Measurements from ENCODE around the gene MRPL51. TPM values are rescaled to one million over a fixed set of nuclear protein-coding genes. Genes with fewer than 3 reads are reported as not detected.

MRPL51 gene
- total and polyA plus RNA-seq, 9 of the 15 experiments (the other 6 are each of a cell fraction or from before 2014, with no cell fraction given): 127 to 727 (median 208) TPM

- Histone ChIP-seq H3K79me2 (ENCODE audit: control insufficient read depth, insufficient read depth, low read length) (peaks cover 35% of the 10 kb centered on the region), H3K4me2 (ENCODE audit: insufficient read depth, low read length) (peak overlapping the region; percentile 80), H3K9me3 (replicated peaks; ENCODE audit: control insufficient read depth, insufficient read depth, low read depth, low read length) (no peaks in the 10 kb centered on the region), H3K27ac (ENCODE audit: extremely low read depth, low read depth, low read length) (0 out of 3 replicates have a peak overlapping the region, but pooled peaks have one; percentile 53), H3K4me3 (peak overlapping the region; percentile 7), H3K36me3 (ENCODE audit: control insufficient read depth, insufficient read depth, low read length) (peaks cover 42% of the 10 kb centered on the region), H4K20me1 (replicated peaks; ENCODE audit: control insufficient read depth, insufficient read depth, low read length) (peaks cover 38% of the 10 kb centered on the region), H3K9me1 (ENCODE audit: control insufficient read depth, insufficient read depth, low read length) (no peaks in the 10 kb centered on the region), H2AFZ (ENCODE audit: low read depth, low read length) (peak overlapping the region; percentile 60; the same call in 1 of the 2 replicates), H3K9ac (ENCODE audit: insufficient read depth in 1 of 2, low read depth in 2 of 2, low read length in 2 of 2) (peak overlapping the region in 1 of 2 experiments; percentile 89; a peak in 2 of 4 replicates), H3K27me3 (ENCODE audit: control insufficient read depth in 2 of 2, insufficient read depth in 2 of 2, low read length in 2 of 2) (no peaks in the 10 kb centered on the region), H3K4me1 (replicated peaks in 1 of 2; ENCODE audit: control insufficient read depth in 2 of 2, insufficient read depth in 2 of 2, low read length in 2 of 2) (peaks cover 59 to 78% of the 10 kb centered on the region in 2 experiments)
- in situ Hi-C loops (cut with MboI): no loop called here
- WGBS (ENCODE audit: insufficient coverage, low coverage, missing lambda C conversion rate): 14% methylated on average over 14 of the region's 14 CpGs
- DNase-seq (ENCODE audit: extremely low read depth in 1 of 4, low spot score in 3 of 4): peak in 2 of 4 experiments; percentile 30 to 57
- ATAC-seq: peak; percentile 38
- CTCF ChIA-PET (ENCODE audit: low intra/inter-chr PET ratio): interaction anchor here (0.6 kb wide), 1 partner anchor 211 kb away, joined by 3 read pairs; no protein-coding TSS in a partner anchor
- POLR2A ChIA-PET: interaction anchor here (0.6 to 2.4 kb wide), 6 partner anchors 10 to 306 kb away, joined by 4 to 10 read pairs (median 4); no protein-coding TSS in a partner anchor
- intact Hi-C loops (cut with micrococcal nuclease): loop anchor here (2.0 to 10.0 kb wide), 2 partner anchors 117 to 215 kb away; no protein-coding TSS in a partner anchor
- FAIRE-seq: no peak
- BruUV-seq (replicated peaks): no TSS peak
- TF ChIP-seq POLR2AphosphoS5 (IDR thresholded peaks at IDR 0.05; ENCODE audit: control insufficient read depth, insufficient read depth, low read depth, low read length): no peak
- TF ChIP-seq USF1 (CRISPR knock-in tag; IDR thresholded peaks at IDR 0.05): no peak
- no peak for TF ChIP-seq ZNF3 (CRISPR knock-in tag; IDR thresholded peaks at IDR 0.05)
- no peak for TF ChIP-seq CREB3 (tag; conservative IDR thresholded peaks at IDR 0.05; ENCODE audit: low read depth)
- no peak for TF ChIP-seq KAT2B (IDR thresholded peaks at IDR 0.05; ENCODE audit: low read depth, low read length)
- no peak for TF ChIP-seq ZNF263 (CRISPR knock-in tag; IDR thresholded peaks at IDR 0.05; ENCODE audit: borderline replicate concordance)
- TF ChIP-seq CHD4 (IDR thresholded peaks at IDR 0.05; ENCODE audit: insufficient read depth, insufficient replicate concordance, low read depth, low read length, poor library complexity, severe bottlenecking): no peak
- TF ChIP-seq TAL1 (IDR thresholded peaks at IDR 0.05): no peak
- TF ChIP-seq THRB (CRISPR knock-in tag; conservative IDR thresholded peaks at IDR 0.05): no peak
- TF ChIP-seq SREBF2 (CRISPR knock-in tag; IDR thresholded peaks at IDR 0.05): no peak
- no peak for TF ChIP-seq TEAD1 (CRISPR knock-in tag; IDR thresholded peaks at IDR 0.05)
- TF ChIP-seq XRCC3 (IDR thresholded peaks at IDR 0.05): no peak
- TF ChIP-seq CBFA2T3 (IDR thresholded peaks at IDR 0.05): no peak
- no peak for TF ChIP-seq TAF15 (IDR thresholded peaks at IDR 0.05; ENCODE audit: low read depth, low read length)
- peak; percentile 71 for TF ChIP-seq MAX (CRISPR knock-in tag; IDR thresholded peaks at IDR 0.05)
- no peak for TF ChIP-seq DIDO1 (tag; IDR thresholded peaks at IDR 0.05; ENCODE audit: low read depth)
- TF ChIP-seq ZBTB49 (CRISPR knock-in tag; IDR thresholded peaks at IDR 0.05; ENCODE audit: borderline replicate concordance): no peak
Measured at GRCh38 chr12:6539707-6540134, 46.7 kb upstream of the MRPL51 start.
